Testis (tissue), 2 donors: ENCODE data around the gene IL1RAP.

Source experiments
- POLR2A ChIP-seq: fragments of 450-650 bp; IDR thresholded peaks from one replicate; pipeline ENCODE4 v1.6.1; 2017; ENCODE audit warnings: antibody characterized with exemption, mild to moderate bottlenecking, moderate library complexity
- TF ChIP-seq, protein P1 (sequence below), 3 experiments: fragments of 450-650 bp in 2 of 3; fragments of 200-600 bp in 1 of 3; sonication (generic) in 1 of 3; IDR thresholded peaks; one replicate each; pipeline ENCODE4 v1.5.1; 2016 to 2019; ENCODE audit warnings: antibody characterized with exemption in 3 of 3, mild to moderate bottlenecking in 2 of 3, moderate library complexity in 1 of 3

DNA sequence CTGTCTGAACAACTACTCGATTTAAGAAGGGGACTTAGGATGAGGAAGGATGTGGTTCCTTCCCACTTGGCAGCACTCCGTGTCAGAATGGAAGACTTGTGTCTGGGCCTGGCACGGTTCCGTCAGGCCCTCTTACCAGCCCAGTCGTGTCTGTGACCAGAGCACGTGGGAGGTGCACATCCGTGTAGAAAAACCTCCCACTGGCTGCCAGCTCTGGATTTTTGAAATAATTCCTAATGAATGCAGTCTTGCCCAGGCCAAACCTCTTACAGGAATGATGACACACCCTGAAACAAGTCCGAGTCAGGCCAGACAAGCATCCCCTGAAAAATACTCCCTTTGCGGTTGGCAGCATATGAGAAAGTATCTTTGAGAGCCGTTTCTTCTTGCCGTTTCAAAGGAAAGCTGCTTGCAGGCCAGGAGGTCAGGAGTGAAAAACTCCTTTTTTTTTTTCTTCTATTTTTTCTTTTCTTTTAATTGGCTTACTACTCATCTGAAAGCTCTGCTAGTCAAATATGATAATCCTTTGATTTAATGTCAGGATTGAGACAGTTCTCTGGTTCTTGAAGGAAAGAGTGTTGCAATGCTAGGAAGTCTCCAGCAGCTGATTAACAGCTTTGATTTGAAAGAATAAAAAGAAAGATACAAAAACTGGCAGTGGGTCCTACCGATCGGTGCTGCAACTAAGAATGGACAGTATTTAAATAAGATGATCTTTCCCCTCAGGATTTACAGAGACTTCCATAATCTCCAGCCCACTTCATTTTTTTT, 19.8 kb downstream of the IL1RAP start:
- TF ChIP-seq, protein P1, sequence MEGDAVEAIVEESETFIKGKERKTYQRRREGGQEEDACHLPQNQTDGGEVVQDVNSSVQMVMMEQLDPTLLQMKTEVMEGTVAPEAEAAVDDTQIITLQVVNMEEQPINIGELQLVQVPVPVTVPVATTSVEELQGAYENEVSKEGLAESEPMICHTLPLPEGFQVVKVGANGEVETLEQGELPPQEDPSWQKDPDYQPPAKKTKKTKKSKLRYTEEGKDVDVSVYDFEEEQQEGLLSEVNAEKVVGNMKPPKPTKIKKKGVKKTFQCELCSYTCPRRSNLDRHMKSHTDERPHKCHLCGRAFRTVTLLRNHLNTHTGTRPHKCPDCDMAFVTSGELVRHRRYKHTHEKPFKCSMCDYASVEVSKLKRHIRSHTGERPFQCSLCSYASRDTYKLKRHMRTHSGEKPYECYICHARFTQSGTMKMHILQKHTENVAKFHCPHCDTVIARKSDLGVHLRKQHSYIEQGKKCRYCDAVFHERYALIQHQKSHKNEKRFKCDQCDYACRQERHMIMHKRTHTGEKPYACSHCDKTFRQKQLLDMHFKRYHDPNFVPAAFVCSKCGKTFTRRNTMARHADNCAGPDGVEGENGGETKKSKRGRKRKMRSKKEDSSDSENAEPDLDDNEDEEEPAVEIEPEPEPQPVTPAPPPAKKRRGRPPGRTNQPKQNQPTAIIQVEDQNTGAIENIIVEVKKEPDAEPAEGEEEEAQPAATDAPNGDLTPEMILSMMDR (IDR thresholded peaks at IDR 0.05), result no peak
- TF ChIP-seq POLR2A, result no peak
